ENCODE measurements around the gene SH3BGR.
A peak's percentile ranks its signal among the peaks of the same experiment; 100 is the strongest.
"Not testable (repeated sequence)": the region's sequence is repeated elsewhere in the genome, so short reads cannot be mapped to it uniquely, and the experiment has no call there.

The SH3BGR gene

GRCh38 chr21:39518055-39518846, 66.5 kb downstream of the SH3BGR start:
- DNase-seq, result peak; percentile 14 to 64

- no peak for DNase-seq
Measured at GRCh38 chr21:39518847-39519210, 67.1 kb downstream of the SH3BGR start.

- no peak for DNase-seq
Measured at GRCh38 chr21:39519835-39520234, 68.1 kb downstream of the SH3BGR start.

GRCh38 chr21:39523399-39523798, 71.6 kb downstream of the SH3BGR start:
- DNase-seq, result no peak

GRCh38 chr21:39523915-39524314, 72.1 kb downstream of the SH3BGR start:
- no peak for DNase-seq

GRCh38 chr21:39525129-39525528, 73.4 kb downstream of the SH3BGR start:
- DNase-seq, result no peak

GRCh38 chr21:39525601-39526000, 73.8 kb downstream of the SH3BGR start:
- no peak for DNase-seq

- DNase-seq, result no peak
Measured at GRCh38 chr21:39527067-39527595, 75.4 kb downstream of the SH3BGR start.

- no peak for DNase-seq
Measured at GRCh38 chr21:39527664-39528381, 76.1 kb downstream of the SH3BGR start.

- no peak for DNase-seq
Measured at GRCh38 chr21:39529026-39529425, 77.3 kb downstream of the SH3BGR start.

GRCh38 chr21:39531064-39531463, 79.3 kb downstream of the SH3BGR start:
- no peak for DNase-seq

- no peak for DNase-seq
Measured at GRCh38 chr21:39531840-39532239, 80.1 kb downstream of the SH3BGR start.

- DNase-seq, result no peak
Measured at GRCh38 chr21:39533545-39534380, 82.0 kb downstream of the SH3BGR start.

GRCh38 chr21:39535646-39536437, 84.1 kb downstream of the SH3BGR start:
- DNase-seq, result no peak

- no peak for DNase-seq
Measured at GRCh38 chr21:39536835-39537234, 85.1 kb downstream of the SH3BGR start.

GRCh38 chr21:39537571-39537970, 85.8 kb downstream of the SH3BGR start:
- DNase-seq, result no peak

- DNase-seq, result no peak
Measured at GRCh38 chr21:39538453-39539042, 86.8 kb downstream of the SH3BGR start.

GRCh38 chr21:39540367-39540766, 88.6 kb downstream of the SH3BGR start:
- not testable (repeated sequence) for DNase-seq

GRCh38 chr21:39542736-39543135, 91.0 kb downstream of the SH3BGR start:
- no peak for DNase-seq

- DNase-seq, result no peak
Measured at GRCh38 chr21:39546522-39546921, 94.8 kb downstream of the SH3BGR start.

GRCh38 chr21:39552856-39553255, 101.1 kb downstream of the SH3BGR start:
- no peak for DNase-seq

GRCh38 chr21:39553331-39553730, 101.6 kb downstream of the SH3BGR start:
- DNase-seq, result no peak
